Right cardiac atrium (tissue), 5 donors: ENCODE results near the gene RARB. TPM values are rescaled to one million over a fixed set of nuclear protein-coding genes. Genes with fewer than 3 reads are reported as not detected.

Experiments
- ATAC-seq, 2 donors: fragments of 200-7000 bp; cut with Tn5 transposase; one replicate each; pipeline versions ENCODE4 v1.8.0 to v1.9.1; 2020; ENCODE audit warnings: moderate library complexity in 2 of 2, mild to moderate bottlenecking in 1 of 2
- DNase-seq, 3 donors: peaks; one replicate each; pipeline ENCODE4 v3.0.0-alpha.2; 2020
- H3K27ac ChIP-seq: one replicate; pipeline ENCODE4 v1.5.1; 2013; ENCODE audit warnings: mild to moderate bottlenecking, low read length, control low read depth, moderate library complexity
- H3K27me3 ChIP-seq: one replicate; pipeline ENCODE4 v1.6.1; 2013; ENCODE audit not compliant: control insufficient read depth, insufficient read depth
- H3K4me1 ChIP-seq: one replicate; pipeline ENCODE4 v1.6.1; 2013; ENCODE audit warnings: low read length; ENCODE audit not compliant: control insufficient read depth, insufficient read depth
- H3K4me3 ChIP-seq: one replicate; pipeline ENCODE4 v1.5.1; 2013; ENCODE audit warnings: low read length, control low read depth
- H3K9me3 ChIP-seq: one replicate; pipeline ENCODE4 v1.6.1; 2013; ENCODE audit warnings: low read length; ENCODE audit not compliant: control insufficient read depth
- WGBS: extraction: QIAGEN DNeasy Blood & Tissue Kit; methylation state at CpG from one replicate; pipeline ENCODE4 v1.1.7; 2013; 5-methylcytosine and 5-hydroxymethylcytosine counted together
- intact Hi-C, 4 donors: fragments of 100-400 bp; cut with DNase I; formaldehyde crosslinking; loops; one replicate each; pipeline versions ENCODE4 v1.11.0 to v1.14.0; 2022 to 2023
- polyA plus RNA-seq: library from polyadenylated mRNA; stranded (reverse); fragments of 200-250 nt; gene quantifications from one replicate; pipeline ENCODE4 v1.2.3, GENCODE V29; 2013
- total RNA-seq, 4 donors: library from RNA; stranded (reverse); fragmentation: NEBNext Ultra II Directional; extraction: Animal tissue kit (Norgen Biotek cat#: 25700); gene quantifications; one replicate each; pipeline ENCODE4 v1.2.1, GENCODE V29; 2021
- donor health status: healthy with polysubstance abuse.
- donor health status: DM: no; HTN: yes; CAD: no.
- donor health status: DM: no; HTN: no; CAD: no.
- donor health status: DM: no; HTN: yes; CAD: no; lungs with severe emphysema.
- donor health status: DM: yes; HTN: yes; CAD: no.

The RARB gene
- total and polyA plus RNA-seq, 5 donors = 9.5 to 26.4 (median 24.0) TPM

DNA sequence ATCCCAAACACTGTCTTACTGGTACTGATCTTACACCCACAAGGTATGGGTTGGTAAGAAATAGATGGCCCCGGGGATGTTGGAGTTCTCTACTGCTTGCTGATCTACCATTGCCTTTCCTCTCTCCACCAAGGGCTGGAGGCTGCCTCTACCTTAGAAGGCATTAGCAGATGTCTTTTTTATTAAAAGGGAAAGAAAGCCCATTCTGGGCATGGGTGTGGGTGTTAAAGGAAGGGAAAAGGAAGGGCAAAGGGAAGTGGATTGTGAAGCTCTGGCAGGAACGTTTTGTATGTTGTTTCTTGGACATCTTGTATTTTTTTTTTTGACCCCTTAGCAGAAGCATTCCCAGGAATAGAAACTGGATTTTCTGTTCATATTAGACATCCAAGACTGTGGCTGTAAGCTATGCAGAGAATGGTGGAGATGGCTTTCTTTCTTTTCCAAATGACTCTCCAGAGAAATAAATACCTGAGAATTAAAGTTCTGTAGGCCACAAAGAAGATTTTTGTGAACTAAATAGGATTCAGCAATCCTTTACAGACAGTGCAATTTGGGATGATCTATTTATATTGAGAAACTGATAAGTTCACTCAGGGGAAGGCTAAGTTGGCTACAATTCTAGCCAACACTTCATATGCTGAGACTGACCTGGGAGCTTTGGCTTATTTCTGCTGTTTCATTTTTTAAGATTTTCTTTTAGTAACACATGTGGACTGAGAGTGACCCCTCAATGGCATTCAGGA is 127.8 kb downstream of the RARB start:
- 35% methylated on average over 2 of the region's 2 CpGs for WGBS
- Histone ChIP-seq H3K27me3 (no peaks in the 10 kb centered on the region), H3K4me1 (peaks cover 10% of the 10 kb centered on the region), H3K27ac (no peak overlapping the region), H3K9me3 (no peaks in the 10 kb centered on the region), H3K4me3 (no peak overlapping the region)
- DNase-seq (peak in 1 of 3 donors; percentile 7), ATAC-seq (peak; percentile 22 to 76)
- intact Hi-C loops = no loop called here

DNA sequence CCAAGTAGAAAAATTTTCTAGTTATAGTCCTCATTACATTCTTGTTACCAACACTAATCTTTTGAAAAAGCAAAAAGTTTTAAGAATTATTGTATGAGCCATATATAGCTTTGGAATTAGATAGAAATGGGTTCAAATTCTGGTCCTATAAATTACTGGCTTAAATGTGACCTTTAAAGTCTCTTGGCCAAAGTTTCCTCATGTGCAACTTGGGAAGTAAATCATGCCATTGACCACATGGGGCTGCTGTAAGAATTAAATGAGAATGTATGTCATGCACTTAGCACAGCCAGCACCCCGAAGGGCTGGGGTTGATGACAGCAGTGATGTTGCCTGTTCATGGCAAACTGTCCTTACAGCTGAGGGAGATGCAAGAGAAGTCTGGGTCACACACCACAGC is 128.4 kb downstream of the RARB start:
- peak in 1 of 3 donors; percentile 9 for DNase-seq
- peaks cover 13% of the 10 kb centered on the region for H3K4me1 ChIP-seq
- peak overlapping the region; percentile 62 for H3K27ac ChIP-seq
- no peaks in the 10 kb centered on the region for H3K27me3 ChIP-seq
- no peaks in the 10 kb centered on the region for H3K9me3 ChIP-seq
- ATAC-seq = no peak
- H3K4me3 ChIP-seq = no peak overlapping the region
- WGBS = 38% methylated on average over 1 of the region's 1 CpG
- intact Hi-C loops = no loop called here

DNA sequence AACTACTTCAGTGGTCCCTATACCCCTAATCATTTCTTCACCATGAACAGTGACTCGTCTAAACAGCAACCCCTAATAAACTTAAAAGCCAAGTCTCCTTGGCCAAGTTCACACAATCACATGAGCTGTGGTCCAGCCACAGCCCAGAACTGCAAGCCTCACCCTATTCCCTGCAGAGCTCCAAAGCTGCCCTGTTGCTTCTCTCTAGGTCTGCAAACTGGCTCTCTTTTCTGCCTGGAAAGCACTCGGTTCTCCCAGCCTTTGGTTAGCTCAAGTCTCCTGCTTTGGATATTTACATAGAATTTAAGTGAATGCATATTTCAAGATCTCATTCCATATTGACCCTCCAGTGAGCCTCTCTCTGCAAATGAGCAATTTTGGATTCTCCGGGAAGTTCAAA is 129.6 kb downstream of the RARB start:
- intact Hi-C loops = no loop called here
- DNase-seq = peak in 1 of 3 donors; percentile 64
- Histone ChIP-seq H3K27me3 (no peaks in the 10 kb centered on the region), H3K4me1 (peaks cover 13% of the 10 kb centered on the region), H3K4me3 (no peak overlapping the region), H3K9me3 (no peaks in the 10 kb centered on the region), H3K27ac (peak overlapping the region; percentile 88)
- peak; percentile 51 to 82 for ATAC-seq
- 52% methylated on average over 3 of the region's 3 CpGs for WGBS

DNA sequence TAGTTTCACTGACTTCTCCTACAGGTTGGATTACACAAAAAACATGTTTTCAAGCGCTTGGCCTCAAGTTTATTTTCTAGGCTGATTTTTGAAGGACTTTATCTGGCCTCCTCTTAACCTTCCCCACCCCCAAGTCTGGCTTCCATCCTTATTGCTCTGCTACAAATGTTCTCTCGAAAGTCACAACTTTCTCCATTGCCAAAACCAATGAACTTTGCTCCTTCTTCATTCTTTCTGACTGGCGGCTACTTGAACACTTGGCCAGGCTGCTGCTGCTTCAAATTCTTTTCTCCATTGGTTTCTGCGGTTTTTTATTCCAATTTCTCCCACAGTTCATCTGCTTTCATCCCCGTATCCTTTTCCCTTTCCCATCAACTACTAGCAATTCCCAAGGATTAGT is 130.1 kb downstream of the RARB start:
- DNase-seq = peak in 1 of 3 donors; percentile 77
- Histone ChIP-seq H3K27me3 (no peaks in the 10 kb centered on the region), H3K9me3 (no peaks in the 10 kb centered on the region), H3K4me1 (peaks cover 13% of the 10 kb centered on the region), H3K27ac (peak overlapping the region; percentile 88), H3K4me3 (no peak overlapping the region)
- peak; percentile 59 to 74 for ATAC-seq
- intact Hi-C loops = no loop called here
- 34% methylated on average over 5 of the region's 5 CpGs for WGBS

DNA sequence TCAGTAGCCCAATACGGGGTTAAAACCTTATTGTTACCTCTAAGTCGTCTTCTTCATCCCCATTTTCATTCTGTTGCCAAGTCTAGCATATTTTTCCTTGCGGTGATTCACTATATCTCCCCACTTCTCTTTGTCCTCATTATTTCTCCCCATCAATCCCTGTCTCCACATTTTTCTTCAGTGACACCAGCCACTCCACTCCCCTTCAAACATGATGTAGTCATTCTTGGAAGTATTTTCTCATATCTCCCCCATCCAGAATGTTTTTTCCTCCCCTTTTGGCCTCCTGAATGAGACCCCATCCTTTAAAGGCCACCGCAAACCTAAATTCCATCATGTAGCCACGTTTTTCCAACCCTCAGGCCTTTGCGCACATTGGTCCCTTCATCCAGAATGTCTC is 130.7 kb downstream of the RARB start:
- no peak overlapping the region for H3K27ac ChIP-seq
- H3K4me1 ChIP-seq = peaks cover 13% of the 10 kb centered on the region
- H3K27me3 ChIP-seq = no peaks in the 10 kb centered on the region
- no peak for ATAC-seq
- WGBS = 72% methylated on average over 6 of the region's 6 CpGs
- no peak overlapping the region for H3K4me3 ChIP-seq
- no peak for DNase-seq
- intact Hi-C loops = no loop called here
- no peaks in the 10 kb centered on the region for H3K9me3 ChIP-seq

DNA sequence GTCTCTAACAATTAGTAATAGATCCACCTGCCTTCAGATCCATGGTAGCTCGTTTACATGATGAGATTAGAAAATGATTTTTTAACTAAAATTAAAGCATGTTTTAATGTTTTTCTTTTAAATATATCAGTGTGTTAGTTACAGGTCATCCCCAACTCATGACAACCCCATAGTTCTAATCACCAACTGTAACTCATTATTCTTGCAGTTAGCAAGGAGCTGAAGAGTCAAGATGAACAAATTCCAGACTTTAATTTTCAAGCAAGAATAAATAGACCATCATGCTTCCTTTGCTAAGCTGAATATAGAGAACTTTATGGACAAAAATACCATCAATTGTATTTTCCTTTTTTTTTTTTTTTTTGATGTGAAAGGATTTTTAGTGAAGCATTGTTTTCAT is 135.5 kb downstream of the RARB start:
- ATAC-seq = no peak
- peaks cover 12% of the 10 kb centered on the region for H3K4me1 ChIP-seq
- intact Hi-C loops = no loop called here

DNA sequence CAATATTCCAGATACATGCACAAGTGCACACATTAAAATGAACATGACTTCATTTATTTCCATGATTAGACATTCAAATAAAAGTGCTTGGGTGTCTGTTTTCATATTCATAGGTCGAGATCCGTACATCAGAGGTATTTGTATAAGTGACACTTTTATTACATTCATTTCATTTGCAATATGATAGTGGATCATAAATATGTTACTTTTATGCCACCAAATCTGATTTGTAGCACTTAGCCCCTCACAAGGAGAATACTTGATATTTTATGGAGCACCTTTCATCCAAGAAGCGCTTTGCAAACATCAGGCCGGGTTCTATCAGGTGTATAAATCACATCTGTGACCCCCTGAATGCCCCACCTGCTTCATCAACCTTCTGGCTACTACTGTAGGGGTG is 136.0 kb downstream of the RARB start:
- ATAC-seq = no peak
- 94% methylated on average over 4 of the region's 4 CpGs for WGBS
- no peaks in the 10 kb centered on the region for H3K27me3 ChIP-seq
- intact Hi-C loops = no loop called here
- H3K4me1 ChIP-seq = peaks cover 12% of the 10 kb centered on the region
- no peak for DNase-seq
- H3K27ac ChIP-seq = no peak overlapping the region
- no peaks in the 10 kb centered on the region for H3K9me3 ChIP-seq
- H3K4me3 ChIP-seq = no peak overlapping the region

More for the DNA sequence above, 135.5 kb downstream of the RARB start:
- WGBS = 80% methylated on average over 1 of the region's 1 CpG
- Histone ChIP-seq H3K27ac (no peak overlapping the region), H3K4me3 (no peak overlapping the region), H3K27me3 (no peaks in the 10 kb centered on the region), H3K9me3 (no peaks in the 10 kb centered on the region)
- DNase-seq = no peak

DNA sequence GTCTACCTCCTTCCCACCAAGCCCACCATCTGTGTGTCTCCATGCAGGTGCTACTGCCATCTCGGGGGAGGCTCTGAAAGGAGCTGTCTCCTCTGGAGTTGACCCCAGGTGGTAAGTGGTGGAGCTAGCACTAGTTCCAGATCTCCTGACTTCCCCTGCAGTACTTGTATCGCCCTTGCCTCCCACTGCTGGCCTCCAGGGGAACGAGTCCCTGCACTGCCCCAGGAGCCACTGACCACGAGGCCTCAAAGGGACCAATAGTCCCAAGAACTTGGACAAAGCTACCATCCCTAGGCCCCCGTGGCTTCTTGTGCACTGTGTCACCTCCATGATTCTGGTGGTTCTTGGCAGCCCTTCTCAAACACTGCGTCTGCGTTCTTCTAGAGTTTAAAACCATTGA is 137.7 kb downstream of the RARB start:
- Histone ChIP-seq H3K4me3 (no peak overlapping the region), H3K27me3 (no peaks in the 10 kb centered on the region), H3K4me1 (peaks cover 12% of the 10 kb centered on the region), H3K9me3 (no peaks in the 10 kb centered on the region), H3K27ac (no peak overlapping the region)
- ATAC-seq (no peak), DNase-seq (no peak)
- intact Hi-C loops = no loop called here
- 91% methylated on average over 7 of the region's 7 CpGs for WGBS

DNA sequence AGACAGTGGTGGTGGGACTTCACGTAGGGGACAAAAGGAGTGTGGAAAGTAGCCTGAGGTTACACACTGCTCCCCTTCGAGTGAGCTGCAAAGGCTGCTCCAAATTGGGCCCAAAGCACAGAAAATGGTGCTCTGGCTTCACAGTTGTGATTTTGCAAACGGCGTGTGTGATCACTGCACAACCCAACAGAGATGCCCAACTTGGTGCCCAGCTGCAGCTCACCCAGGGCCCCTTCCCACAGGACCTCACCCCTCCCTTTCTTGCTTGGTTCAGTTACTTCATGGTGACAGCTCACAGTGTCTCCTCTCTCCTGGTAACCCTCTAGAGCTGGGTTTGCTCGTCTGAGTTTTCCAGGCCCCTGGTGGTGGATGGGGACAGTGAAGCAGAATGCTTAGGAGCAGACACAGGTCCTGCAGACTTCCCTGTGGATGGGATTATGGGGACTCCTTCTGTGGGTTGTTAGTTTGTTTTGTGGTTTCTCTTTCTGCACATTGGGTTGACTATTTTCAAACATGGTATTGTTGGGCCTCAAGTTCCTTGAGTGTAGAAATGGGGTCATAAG is 138.4 kb downstream of the RARB start:
- Histone ChIP-seq H3K27ac (peak overlapping the region; percentile 13), H3K4me1 (peaks cover 10% of the 10 kb centered on the region), H3K9me3 (no peaks in the 10 kb centered on the region), H3K27me3 (no peaks in the 10 kb centered on the region), H3K4me3 (no peak overlapping the region)
- DNase-seq (no peak), ATAC-seq (no peak)
- 79% methylated on average over 5 of the region's 5 CpGs for WGBS
- intact Hi-C loops = no loop called here

DNA sequence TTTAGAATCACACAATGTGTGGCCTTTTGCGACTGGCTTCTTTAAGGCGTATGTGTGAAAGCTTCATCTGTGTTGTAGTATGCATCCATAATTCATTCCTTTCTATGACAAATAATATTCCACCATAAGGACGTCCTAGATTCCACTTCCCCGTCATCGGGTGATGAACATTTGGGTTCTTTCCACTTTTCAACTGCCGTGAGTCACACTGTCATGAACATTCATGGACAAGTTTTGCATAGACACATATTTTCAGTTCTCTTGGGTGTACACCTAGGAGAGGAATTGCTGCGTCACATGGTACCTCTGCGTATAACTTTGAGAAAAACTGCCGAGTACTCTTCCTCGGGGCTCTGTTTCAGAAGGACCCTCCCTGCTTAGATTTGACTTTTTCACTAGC is 139.3 kb downstream of the RARB start:
- H3K27me3 ChIP-seq = no peaks in the 10 kb centered on the region
- ATAC-seq (no peak), DNase-seq (no peak)
- peak overlapping the region; percentile 25 for H3K27ac ChIP-seq
- H3K4me3 ChIP-seq = no peak overlapping the region
- H3K4me1 ChIP-seq = peaks cover 9% of the 10 kb centered on the region
- intact Hi-C loops = no loop called here
- H3K9me3 ChIP-seq = no peaks in the 10 kb centered on the region
- 83% methylated on average over 10 of the region's 10 CpGs for WGBS

DNA sequence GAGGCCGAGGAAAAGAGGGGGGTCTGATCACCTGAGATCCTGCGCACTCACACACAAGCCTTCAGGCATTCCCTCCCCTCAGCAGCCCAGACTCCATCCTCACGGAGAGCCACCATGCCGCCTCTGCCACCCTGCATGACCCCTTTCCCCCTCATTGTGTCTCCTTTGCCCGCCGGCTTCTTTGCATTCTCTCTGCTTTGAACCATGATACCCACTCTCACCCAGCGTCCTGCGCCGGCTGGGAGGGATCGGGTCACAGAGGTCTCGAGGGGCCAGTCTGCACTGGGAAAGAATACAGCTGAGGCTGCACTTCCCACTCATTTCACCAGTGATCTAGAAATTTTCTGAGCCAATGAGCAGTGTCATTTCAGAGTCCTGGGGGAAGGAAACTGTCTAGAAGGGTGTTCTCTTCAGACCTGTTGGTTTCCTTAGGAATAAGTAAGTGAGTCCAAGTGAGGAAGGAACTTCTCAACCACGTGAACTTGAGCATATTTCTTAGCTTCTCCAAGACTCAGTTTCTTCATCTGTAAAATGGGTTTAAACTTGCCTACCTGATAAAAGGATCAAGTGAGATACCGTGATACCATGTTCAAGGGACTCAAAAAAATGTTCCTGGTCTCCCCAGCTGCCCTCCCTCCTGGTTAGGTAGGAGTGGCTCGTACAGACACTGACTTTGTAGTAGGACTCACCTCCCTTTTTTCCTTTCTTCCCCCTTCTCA is 139.9 kb downstream of the RARB start:
- ATAC-seq (no peak), DNase-seq (no peak)
- Histone ChIP-seq H3K9me3 (no peaks in the 10 kb centered on the region), H3K4me1 (peaks cover 9% of the 10 kb centered on the region), H3K27me3 (no peaks in the 10 kb centered on the region), H3K4me3 (no peak overlapping the region), H3K27ac (peak overlapping the region; percentile 25)
- intact Hi-C loops = no loop called here
- 93% methylated on average over 14 of the region's 14 CpGs for WGBS
